ENCODE measurements around the gene ZFP36L1. TPM values are rescaled to one million over a fixed set of nuclear protein-coding genes. Genes with fewer than 3 reads are reported as not detected.
A peak's percentile ranks its signal among the peaks of the same experiment; 100 is the strongest.

ZFP36L1 gene
- total and polyA plus RNA-seq, 10 of the 15 experiments (the other 5 are each of a cell fraction or from before 2014, with no cell fraction given) = 22.0 to 184 (median 66.1) TPM

DNA sequence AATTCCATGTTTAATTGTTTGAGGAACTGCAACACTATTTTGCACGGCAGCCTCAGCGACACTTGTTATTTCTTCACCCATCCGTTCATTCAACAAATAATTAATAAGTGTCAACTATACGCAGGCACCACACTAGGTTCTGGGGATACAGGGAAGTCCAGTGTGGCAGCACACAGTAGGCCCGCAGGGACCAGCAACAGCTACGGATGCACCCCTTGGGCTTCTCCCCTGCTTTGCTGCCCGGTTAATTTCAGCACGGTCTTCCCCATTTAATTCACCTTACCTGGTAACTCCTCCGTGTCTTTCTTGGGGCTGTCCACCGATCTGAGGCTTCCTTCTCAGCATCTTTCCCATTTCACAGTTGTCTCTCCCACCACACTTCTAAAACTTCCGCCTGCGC, 48.3 kb downstream of the ZFP36L1 start (continued):
- TF ChIP-seq RB1 (IDR thresholded peaks at IDR 0.05; ENCODE audit: borderline replicate concordance) = no peak

DNA sequence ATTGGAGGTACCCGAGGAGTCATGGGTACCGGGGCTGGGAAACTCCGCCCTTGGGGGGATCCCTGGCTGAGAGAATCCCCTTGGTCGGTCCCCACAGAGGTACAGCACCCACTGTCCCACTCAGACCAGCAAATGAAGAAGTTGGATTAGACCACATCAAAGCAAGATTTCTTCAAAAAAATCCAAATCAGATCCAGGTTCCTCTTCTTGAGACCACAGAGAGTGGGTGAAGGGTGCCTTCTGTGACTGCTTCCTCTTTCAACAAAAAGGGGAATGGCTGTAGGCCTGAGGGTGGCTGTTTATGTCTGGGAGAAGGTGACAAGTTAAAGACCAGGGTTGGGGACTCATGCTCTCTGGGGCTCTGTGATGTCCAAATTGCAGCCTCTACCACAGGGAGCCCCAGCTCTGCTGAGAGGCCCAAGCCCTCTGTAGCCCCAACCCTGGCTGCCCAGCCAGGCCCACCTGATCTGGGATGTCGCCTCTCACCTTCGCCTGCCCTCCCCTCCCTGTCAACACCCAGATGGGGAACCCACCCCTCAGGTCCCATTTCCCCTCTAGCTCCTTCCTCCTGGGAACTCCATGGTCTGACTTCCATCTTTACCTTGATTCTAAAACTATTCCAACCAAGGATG, 50.9 kb downstream of the ZFP36L1 start:
- CTCF ChIA-PET = interaction anchor here (0.6 kb wide), 1 partner anchor 529 kb away, joined by 3 read pairs; no protein-coding TSS in a partner anchor
- ATAC-seq = peak; percentile 97
- in situ Hi-C loops (cut with MboI) (no loop called here), intact Hi-C loops (cut with micrococcal nuclease; ENCODE audit: unreplicated experiment) (loop anchor here (5.0 kb wide), 2 partner anchors 235 to 475 kb away; no protein-coding TSS in a partner anchor)
- Histone ChIP-seq H3K27ac (ENCODE audit: control insufficient read depth, insufficient read depth) (no peak overlapping the region), H3K36me3 (ENCODE audit: control insufficient read depth in 2 of 2, insufficient read depth in 2 of 2, low read length in 1 of 2) (no peaks in the 10 kb centered on the region), H3K4me3 (no peak overlapping the region), H2AFZ (ENCODE audit: control insufficient read depth, low read depth, low read length) (no peak overlapping the region), H3K9me3 (replicated peaks; ENCODE audit: control insufficient read depth, insufficient read depth, low read length) (peaks cover 5% of the 10 kb centered on the region), H3K79me2 (ENCODE audit: control insufficient read depth, insufficient read depth, low read length) (no peaks in the 10 kb centered on the region), H3K9ac (ENCODE audit: control insufficient read depth, insufficient read depth, low read length) (no peak overlapping the region), H3K4me2 (ENCODE audit: control insufficient read depth, insufficient read depth) (peak overlapping the region; percentile 15; the same call in 1 of the 2 replicates), H3K27me3 (replicated peaks in 1 of 2; ENCODE audit: control insufficient read depth in 2 of 2, insufficient read depth in 2 of 2, low read length in 1 of 2) (no peaks in the 10 kb centered on the region), H3K4me1 (ENCODE audit: control insufficient read depth, insufficient read depth, low read length) (peaks cover 13% of the 10 kb centered on the region), H4K20me1 (ENCODE audit: control insufficient read depth, insufficient read depth) (no peaks in the 10 kb centered on the region)
- RAD21 ChIA-PET (ENCODE audit: unreplicated experiment) = interaction anchor here (0.6 to 1.4 kb wide), 3 partner anchors 9 to 465 kb away, joined by 3 read pairs; no protein-coding TSS in a partner anchor
- SMC1A ChIA-PET (ENCODE audit: uncharacterized antibody, unreplicated experiment) = interaction anchor here (1.2 to 1.6 kb wide), 2 partner anchors 8 to 53 kb away, joined by 3 read pairs; no protein-coding TSS in a partner anchor
- POLR2A ChIA-PET = no interaction called here
- WGBS (ENCODE audit: insufficient coverage, insufficient replicate concordance, low lambda C conversion rate, missing lambda C conversion rate) = 22% methylated on average over 6 of the region's 6 CpGs
- peak; percentile 91 for FAIRE-seq
- DNase-seq (ENCODE audit: low read depth, low spot score) = peak; percentile 93
- no TSS peak for BruUV-seq (replicated peaks)
- peak; percentile 100 for TF ChIP-seq TCF7 (IDR thresholded peaks at IDR 0.05; ENCODE audit: borderline replicate concordance)
- TF ChIP-seq SIN3A (IDR thresholded peaks at IDR 0.05; ENCODE audit: low read depth, low read length) = no peak
- TF ChIP-seq KDM1A (IDR thresholded peaks at IDR 0.05; ENCODE audit: borderline replicate concordance) = no peak
- no peak for TF ChIP-seq CBX5 (IDR thresholded peaks at IDR 0.05; ENCODE audit: low read depth)
- TF ChIP-seq MLLT1 (IDR thresholded peaks at IDR 0.05) = peak; percentile 98
- peak; percentile 99 for TF ChIP-seq IKZF2 (IDR thresholded peaks at IDR 0.05)
- no peak for TF ChIP-seq EZH2 (IDR thresholded peaks at IDR 0.05; ENCODE audit: borderline replicate concordance, control insufficient read depth, low read depth, low read length)
- TF ChIP-seq JUNB (IDR thresholded peaks at IDR 0.05) = peak; percentile 74
- no peak for TF ChIP-seq ZNF622 (IDR thresholded peaks at IDR 0.05)
- TF ChIP-seq USF1 (IDR thresholded peaks at IDR 0.05; ENCODE audit: borderline replicate concordance, extremely low read length, insufficient read depth, low read depth, low read length) = no peak
- TF ChIP-seq, protein P1, sequence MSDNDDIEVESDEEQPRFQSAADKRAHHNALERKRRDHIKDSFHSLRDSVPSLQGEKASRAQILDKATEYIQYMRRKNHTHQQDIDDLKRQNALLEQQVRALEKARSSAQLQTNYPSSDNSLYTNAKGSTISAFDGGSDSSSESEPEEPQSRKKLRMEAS (IDR thresholded peaks at IDR 0.05; ENCODE audit: low read depth, low read length) = no peak
- peak; percentile 87 for TF ChIP-seq CBFB (IDR thresholded peaks at IDR 0.05; ENCODE audit: low read depth)
- TF ChIP-seq NFIC (IDR thresholded peaks at IDR 0.05; ENCODE audit: low read depth, low read length) = peak; percentile 99
- 0 out of 2 replicates have a peak, but pooled peaks have one; percentile 22 for TF ChIP-seq RAD21 (IDR thresholded peaks at IDR 0.05; ENCODE audit: insufficient read depth, low read depth, low read length)
- no peak for TF ChIP-seq NRF1 (conservative IDR thresholded peaks at IDR 0.05; ENCODE audit: low read depth, low read length)
- TF ChIP-seq ZNF24 (IDR thresholded peaks at IDR 0.05) = no peak; the same call in 1 of the 2 replicates
- peak; percentile 97 for TF ChIP-seq RELB (IDR thresholded peaks at IDR 0.05; ENCODE audit: low read depth)
- TF ChIP-seq EGR1 (IDR thresholded peaks at IDR 0.05; ENCODE audit: borderline replicate concordance in 1 of 2, low read depth in 2 of 2, low read length in 2 of 2) = peak in 1 of 2 experiments; percentile 37; a peak in 1 of 3 replicates

Data from GM12878 (cell line).